ENCODE measurements around the gene CHCHD3.

GRCh38 chr7:133023370-133024071 is 58.4 kb downstream of the CHCHD3 start:
- TF ChIP-seq POLR2A (IDR thresholded peaks at IDR 0.05) (no peak), CTCF (IDR thresholded peaks at IDR 0.05) (no peak), POLR2AphosphoS5 (IDR thresholded peaks at IDR 0.05) (no peak), EP300 (IDR thresholded peaks at IDR 0.05) (no peak)
